ENCODE measurements around the gene SAC3D1.

The SAC3D1 gene

DNA sequence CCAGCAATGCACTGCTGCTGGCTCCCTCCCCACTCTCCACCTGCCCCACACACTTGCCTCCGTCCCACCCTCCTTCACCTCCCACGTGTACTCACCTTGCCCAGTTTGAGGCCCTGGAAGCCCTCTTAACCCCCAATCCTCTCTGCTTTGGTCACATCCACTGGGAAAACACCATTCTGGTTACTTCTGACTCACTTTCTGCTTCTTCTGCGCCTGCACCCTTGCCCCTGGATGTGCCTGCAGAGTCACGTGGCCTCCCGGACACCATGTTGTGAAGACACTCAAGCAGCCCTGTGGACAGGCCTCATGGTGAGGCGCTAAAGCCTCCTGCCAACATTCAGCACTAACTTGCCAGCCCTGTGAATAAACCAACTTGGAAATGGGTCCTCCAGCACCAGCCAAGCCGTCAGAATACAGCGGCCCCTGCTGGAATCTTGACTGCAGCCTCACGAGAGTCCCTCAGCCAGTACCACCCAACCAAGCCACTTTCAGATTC lies 20.0 kb downstream of the SAC3D1 start:
- no peak for DNase-seq

DNA sequence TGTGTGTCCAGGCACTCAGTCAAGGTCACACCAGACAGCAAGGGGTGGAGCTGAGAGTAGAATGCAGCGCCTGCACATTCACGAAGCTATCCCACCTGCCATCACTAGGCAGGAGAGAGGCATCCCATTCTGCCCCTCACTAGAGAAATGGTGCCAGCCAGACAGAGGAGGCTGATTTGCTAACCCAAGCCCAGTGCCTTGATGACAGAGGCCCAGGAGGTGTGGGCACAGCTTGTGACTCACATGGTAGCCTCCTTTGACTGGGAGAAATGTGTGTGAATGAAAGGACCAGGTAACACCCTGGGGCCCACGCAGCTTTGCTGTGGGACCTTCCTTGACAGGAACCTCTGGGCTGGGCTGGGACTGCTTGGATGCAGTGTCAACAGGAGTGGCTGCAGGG lies 22.5 kb downstream of the SAC3D1 start:
- no peak for DNase-seq

DNA sequence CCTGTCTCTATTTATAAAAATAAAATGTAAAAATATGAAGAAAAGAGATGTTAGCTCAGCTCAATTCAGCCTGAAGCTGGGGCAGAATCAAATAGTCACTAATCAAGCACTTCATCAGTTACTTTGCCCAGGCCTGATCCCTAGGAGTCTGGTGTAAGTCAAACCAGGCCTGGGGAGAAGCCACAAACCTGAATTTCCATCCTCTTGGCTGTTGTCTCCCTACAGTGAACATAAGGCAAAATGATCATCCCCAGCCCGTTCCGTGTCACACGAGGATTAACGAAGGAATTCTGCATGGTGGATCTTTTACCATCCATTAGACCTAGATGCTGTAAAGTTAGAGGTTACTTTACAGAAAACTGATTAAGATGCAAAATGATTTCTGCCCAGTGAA lies 23.8 kb downstream of the SAC3D1 start:
- DNase-seq = no peak

DNA sequence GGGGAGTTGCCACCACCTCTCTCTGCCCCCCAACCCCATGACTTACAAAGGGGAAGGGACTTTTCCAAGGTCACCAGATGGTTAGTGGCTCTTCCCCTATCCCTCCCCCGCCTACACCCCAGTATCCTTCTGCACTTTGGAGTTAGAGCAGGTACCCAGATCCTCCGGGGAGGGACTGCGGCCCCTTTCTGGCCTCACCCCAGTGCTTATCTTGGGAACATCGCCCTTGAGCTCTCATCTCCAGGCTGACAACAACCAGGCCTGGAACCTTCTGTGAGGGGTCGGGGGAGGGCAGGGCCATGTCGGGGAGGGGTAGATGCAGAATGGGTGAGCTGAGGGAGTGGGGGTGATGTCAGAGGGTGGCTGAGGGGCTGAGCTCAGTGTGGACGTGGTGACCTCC lies 24.8 kb downstream of the SAC3D1 start:
- no peak for DNase-seq

DNA sequence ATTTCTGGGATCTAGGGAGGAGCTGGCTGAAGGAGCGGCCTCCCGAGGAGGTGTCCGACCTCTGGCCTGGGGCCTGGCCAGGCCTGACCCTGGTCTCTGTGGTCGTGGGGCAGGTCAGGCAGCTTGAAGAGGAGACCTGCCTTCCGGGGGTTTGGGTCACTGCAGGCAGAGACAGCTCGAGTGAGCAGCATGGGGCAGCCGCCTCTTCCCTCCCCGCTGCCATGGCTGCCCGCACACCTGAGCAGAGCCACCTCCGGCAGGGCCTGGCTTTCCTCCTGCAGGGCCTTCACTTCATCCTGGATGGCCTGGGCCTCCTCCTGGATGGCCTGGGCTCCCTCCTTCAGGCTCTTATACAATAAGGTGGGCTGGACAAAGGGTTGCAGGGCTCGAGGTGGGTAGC lies 25.3 kb downstream of the SAC3D1 start:
- DNase-seq = no peak

DNA sequence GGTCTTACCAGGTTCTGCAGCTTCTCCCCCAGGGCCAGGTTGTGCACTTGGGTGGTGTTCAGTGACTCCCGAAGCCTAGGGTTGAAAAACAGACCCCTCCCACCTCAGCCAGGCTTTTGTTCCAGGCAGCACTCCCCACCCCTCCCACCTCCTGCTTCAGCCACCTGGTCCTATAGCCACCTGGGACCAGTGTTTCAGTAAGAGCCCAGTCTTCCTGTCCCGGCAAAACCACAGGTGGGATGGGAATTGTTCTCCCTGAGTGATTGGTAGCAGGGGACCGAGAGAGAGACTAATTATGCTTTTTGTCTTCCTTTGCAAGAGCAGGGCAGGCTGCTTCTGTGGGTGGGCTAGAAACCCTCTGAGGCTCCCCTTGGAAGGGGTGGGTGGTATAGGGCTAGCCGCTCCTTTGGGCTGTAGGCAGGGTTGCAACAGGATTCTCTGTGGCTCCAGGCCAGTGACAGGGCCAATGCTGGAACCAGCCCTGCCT lies 25.8 kb downstream of the SAC3D1 start:
- no peak for DNase-seq

DNA sequence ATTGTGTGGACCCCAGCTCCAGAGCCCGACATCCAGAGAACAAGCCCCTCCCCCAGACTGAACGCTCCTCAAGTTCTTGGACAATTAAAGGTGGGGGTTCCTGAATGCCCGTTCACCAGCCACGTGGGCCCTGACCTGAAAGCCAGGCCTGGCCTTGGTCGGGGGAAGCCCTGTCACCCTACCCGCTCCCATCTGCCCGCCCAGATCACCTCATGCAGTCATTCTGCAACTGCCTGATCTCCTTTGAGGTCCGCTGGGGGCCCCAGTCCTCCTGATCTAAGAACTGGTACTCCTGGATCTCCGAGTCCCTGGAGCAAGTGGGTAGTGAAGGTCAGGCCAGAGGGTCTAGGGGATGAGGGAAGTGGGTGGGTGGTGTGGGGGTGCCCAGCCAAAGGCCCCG lies 26.4 kb downstream of the SAC3D1 start:
- DNase-seq = no peak

DNA sequence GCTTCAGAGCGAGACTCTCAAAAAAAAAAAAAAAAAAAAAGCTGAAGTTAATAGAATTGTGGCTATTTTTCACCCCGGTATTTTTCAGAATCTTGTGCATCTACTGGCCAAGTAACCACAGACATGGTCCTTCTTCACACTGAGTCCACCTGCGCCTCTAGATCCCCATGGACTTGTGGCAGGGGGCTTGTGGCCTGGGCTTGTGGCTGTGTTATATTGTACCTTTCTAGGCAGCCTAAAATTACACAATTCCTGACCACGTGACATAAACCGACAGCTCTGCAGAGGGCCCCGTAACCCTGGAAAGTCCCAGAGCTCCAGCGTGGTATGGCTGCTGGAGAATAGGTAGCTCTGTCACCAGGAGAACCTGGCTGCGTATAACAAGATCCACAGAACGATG lies 28.2 kb downstream of the SAC3D1 start:
- DNase-seq = no peak

DNA sequence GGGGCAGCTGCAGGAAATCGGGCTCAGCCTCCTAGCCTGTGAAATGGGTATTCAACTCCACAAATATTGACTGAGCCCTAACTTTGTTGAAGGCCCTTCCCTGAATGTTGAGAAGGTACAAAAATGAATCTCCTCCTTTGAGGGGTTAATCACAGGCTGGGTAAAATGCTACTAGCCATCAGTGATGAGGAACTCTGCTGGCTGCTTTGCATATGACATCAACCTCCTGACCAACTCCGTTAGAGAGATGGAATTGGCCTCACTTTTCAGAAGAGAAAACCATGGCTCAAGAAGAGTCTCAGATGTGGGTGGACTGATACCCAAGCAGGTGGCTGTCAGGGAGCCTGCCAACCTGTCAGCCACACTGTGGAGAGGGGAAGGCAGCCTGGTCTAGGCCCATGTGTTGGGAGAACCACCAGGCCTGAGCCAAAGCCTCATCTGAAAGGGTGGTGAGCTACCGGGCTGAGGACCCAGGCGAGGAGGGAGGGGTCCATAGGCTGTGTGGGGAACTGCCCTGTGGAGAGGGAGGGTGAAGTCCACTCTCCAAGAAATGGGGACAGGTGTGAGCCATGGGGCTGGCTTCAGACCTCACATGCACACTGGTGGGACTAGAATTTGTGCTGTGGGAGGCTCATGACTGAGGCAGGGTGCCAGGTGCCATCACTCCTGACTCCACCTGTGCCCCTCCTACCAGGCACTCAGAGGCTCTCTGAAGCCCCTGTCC lies 31.1 kb downstream of the SAC3D1 start:
- no peak for DNase-seq

DNA sequence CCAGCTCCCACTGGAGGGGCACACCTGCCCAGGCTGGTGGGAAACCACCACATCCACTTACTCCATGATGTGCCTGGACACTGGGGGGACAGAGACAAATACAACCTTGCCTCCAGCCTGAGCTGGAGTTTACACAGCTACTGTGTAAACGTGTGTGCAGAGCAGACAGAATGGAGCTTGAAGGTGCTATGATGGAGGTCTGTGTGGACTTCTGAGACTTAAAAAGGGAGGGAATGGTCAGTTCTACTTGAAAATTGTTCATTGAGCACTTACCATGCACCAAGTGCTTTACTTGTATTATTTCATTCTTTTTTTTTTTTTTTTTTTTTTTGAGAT lies 31.6 kb downstream of the SAC3D1 start:
- no peak for DNase-seq

DNA sequence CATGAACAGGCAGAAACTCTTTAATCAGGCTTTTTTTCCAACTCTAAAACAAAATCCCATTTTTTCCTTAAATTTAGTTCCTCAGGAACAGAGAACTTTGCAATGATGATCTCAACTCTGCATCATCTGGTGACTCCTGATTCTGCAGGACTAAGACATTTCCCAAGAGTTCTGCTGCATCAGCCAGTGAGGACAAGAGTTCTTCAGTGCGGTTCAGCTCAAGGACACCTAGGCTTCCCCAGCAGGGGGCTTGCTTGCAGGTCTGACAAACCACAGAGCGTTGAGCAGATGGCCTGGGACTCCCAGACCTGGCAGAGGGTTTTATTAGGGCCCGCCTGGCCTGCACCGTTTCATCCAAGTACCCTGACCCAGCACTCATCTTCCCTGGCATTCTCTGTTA lies 36.4 kb downstream of the SAC3D1 start:
- DNase-seq = no peak

DNA sequence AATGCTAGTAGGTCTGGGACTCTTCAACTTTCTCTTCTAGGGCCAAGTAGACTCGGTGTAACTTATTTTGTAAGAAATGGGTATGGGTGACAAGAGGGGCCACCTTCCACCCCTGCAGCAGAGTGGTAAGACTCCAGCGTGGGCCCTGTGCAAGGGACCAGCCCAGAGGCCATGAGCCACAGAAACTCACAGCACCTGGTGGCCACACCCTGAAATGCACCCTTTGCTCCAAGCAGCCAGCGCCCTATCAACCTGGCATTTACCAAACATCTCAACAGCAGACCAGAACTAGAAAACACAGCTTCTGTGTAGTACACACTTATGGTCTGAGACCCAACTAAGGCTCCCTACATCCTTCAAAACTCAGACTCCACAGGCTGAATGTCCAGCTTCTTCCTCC lies 37.1 kb downstream of the SAC3D1 start:
- DNase-seq = peak; percentile 66

DNA sequence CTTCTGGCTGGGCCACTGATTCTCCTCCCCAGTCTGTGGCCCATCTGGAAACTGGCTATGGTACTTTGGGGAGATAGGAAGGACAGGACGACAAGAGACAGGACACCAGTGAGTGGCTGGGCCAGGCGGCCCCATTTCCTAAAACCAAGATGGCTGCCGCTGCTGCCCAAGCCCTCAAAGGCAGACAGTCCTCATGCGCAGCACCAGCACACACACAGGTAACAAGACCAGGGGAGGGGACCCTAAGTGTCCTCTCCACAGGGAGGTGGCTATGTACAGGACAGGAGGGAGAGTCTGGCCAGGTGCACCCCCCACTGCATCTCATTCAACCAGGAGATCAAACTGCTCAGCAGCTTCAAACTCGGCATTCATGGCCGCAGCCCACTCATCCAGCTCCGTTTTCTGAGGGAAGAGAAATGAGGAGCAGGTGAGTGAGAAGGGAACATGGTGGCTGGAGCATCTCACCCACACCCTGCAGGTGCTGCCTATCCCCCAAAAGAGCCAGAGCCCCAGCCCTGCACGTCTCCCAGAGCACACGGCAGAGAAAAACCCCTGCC lies 37.9 kb downstream of the SAC3D1 start:
- DNase-seq = no peak

DNA sequence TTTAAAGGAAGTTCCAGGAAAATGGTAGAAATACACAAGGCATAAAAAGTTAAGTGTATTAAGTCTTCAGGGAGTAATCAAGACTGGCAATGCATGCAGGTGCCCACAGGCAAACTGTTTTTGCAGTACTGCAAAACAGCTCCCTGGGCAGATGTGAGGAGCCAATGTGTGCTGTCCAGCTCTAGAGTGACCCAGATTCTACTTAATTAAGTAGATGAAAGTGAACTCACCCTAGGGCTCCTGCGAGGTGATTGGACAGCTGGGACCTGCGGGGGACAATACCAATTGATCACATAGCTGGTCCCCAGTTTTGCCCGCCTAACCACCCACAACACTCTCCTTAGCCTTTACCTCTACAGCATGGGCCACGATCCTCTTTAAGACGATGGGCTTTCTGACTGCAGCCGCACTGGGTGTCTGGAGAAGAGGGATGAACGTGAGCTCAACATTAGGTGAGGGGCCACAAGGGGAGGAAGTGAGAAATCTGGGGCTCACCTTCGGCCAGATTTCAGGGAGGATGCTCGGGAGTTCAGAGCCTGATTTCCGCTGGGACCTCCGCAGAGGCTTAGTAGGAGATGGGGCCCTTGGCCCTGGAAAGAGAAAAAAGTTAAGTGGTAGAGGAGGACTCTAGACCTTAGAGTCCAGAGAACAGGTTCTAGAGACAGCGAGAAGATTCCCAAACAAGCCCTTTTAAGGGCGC lies 42.3 kb downstream of the SAC3D1 start:
- DNase-seq = no peak

DNA sequence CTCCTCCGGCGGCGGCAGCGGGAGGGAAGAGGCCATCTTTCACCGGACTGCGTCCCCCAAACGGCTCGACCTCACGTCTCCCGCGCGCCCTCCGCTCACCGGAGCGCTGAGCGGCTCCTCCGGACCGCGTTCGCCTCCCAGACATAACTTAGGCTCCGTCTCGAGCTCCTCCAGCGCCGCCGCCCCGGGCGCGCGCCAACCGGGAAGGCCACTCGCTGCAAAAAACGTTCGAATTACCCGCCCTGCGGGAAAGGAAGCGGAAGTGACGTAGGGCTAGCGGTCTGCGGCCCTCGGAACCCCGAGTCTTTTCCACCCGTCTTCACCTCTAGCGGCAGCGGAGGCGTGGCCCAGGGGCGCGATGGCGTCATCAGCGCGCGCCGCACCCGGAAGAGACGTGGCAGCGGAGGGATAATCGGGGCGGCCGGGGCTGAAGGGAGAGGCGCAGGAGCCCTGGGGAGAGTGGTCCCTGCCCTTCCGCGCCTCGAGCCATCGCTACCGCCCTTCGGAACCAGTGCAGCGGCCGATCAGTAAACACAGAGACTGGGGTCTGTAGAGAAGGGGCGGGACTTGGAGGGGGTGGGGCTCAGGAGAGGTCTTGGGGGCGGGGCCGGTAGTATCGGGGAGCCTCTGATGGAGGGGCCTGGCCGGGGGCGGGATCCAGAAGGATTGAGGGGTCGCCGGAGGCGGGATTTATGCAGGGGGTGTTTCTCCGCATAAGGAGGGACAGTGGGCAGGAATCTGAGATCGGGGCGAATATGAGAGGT lies 43.0 kb downstream of the SAC3D1 start, which contains the start of the genes CDCA5 and ZFPL1:
CDCA5 (minus strand) TSS at position 207 of the 764 bp plus-strand sequence; CDS start at position 145, 62 bp downstream.
ZFPL1 (plus strand) TSS at position 389 of the 764 bp plus-strand sequence. CDS start 477 bp downstream, outside the sequence.
- peak; percentile 92 for DNase-seq

DNA sequence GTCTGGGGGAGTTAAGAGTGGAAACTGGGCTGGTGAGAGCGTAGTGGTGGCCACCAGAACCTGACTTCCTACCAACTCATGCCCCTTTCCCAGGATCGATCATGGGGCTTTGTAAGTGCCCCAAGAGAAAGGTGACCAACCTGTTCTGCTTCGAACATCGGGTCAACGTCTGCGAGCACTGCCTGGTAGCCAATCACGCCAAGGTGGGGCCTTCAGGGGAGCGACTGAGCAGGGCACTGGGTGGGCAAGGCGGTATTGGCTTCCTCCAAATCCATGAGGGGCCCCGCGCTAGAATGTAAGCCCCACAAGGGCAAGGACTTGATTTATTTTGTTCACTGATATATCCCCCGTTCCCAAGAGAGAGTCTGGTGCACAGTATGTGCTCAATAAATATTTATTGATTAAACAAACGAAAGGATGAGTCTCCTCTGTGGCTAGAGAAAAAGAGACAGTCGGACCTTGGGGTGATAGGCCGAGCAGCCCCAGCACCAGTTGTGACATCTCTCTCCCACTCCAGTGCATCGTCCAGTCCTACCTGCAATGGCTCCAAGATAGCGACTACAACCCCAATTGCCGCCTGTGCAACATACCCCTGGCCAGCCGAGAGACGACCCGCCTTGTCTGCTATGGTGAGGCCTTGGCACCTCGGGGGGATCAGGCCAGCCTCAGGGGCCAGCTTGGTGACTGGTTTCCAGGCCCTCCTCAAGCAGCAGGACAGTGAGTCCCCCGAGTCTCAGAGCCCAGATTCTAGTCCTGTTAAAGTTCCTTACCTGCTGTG lies 43.8 kb downstream of the SAC3D1 start:
- no peak for DNase-seq

DNA sequence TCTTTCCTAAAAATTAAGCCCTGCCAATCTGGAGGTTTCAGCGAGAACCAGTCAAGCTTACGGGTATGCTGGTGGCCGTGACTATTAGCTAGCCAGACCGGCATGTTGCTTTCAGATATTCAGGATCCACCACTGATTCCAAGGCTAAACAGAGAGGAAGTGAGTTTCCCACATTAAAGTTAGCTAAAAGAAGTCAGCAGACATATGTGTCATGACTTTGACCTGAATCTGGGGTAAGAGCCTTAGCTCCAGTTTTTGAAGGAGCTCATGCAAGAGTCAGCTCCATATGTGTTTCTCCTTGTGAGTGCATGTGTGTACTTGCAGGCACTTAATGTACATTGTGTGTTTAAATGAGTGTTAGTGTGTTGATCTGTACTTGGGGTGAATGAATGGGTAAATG lies 44.4 kb downstream of the SAC3D1 start:
- no peak for DNase-seq

DNA sequence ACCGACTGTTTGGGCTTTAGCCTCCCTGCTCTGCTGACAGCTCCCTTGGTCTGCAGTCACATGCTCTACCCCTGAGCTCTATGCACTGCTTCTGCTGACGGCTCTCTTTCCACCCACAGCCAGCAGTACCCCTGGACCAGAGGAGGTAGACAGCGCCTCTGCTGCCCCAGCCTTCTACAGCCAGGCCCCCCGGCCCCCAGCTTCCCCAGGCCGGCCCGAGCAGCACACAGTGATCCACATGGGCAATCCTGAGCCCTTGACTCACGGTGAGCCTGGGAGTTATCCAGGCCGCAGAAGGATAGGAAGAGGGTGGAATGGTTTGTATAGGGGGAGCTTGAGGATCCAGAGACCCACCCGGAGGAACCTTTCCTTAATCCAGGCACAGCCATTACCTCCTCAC lies 45.8 kb downstream of the SAC3D1 start:
- DNase-seq = no peak

DNA sequence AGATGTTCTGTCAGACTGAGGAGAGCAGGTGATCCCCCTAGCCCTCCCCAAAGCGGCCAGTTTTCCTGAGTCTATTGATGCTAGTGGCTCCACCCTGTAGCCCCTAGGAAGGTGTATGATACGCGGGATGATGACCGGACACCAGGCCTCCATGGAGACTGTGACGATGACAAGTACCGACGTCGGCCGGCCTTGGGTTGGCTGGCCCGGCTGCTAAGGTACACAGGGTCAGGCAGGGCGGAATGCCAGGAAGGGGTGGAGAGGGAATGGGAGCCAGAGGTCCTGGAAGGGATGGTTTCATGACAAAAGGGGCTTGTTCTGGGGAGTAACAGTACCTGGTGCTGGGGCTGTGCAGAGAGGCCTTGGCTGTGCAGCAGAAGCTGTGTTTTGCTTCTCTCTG lies 46.2 kb downstream of the SAC3D1 start:
- DNase-seq = no peak

DNA sequence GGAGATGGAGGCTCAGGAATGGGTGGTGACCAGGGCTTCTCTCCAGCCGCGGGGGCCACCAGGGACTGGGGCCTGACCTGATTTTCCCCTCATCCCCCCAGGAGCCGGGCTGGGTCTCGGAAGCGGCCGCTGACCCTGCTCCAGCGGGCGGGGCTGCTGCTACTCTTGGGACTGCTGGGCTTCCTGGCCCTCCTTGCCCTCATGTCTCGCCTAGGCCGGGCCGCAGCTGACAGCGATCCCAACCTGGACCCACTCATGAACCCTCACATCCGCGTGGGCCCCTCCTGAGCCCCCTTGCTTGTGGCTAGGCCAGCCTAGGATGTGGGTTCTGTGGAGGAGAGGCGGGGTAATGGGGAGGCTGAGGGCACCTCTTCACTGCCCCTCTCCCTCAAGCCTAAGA lies 46.8 kb downstream of the SAC3D1 start:
- no peak for DNase-seq

DNA sequence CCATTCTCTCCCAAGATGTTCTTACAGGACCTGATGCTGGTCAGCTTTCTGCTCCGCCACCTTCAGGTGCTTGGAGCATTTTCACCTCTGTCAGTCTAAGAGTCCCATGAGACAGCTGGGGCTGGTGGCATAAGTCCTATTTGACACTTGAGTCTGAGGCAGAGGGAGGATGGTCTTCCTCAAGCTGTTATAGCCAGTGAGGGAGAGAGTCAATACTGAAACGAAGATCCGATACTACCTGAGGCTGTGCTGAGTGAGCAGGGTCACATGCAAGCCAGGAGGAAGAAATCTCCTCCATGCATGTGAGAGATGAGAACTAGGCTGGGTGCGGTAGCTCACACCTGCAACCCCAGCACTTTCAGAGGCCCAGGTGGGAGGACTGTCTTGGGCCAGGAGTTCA lies 48.6 kb downstream of the SAC3D1 start:
- no peak for DNase-seq

DNA sequence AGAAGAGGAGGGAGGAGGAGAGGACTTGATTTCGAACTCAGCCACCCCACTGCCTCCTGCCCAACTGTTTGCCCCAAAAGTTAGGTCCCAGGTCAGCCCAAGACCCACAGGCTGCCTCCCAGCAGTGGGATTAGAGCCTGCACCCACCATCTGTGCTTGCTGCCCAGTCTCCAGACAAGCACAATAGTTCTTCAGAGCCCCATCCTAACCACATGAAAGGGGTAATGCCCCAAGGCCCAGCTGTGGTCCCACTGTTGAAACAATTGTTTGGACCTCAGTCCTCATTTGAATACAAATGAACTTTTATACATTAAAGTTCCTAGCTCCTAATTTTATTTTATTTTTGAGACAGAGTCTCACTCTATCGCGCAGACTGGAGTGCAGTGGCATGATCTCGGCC lies 49.6 kb downstream of the SAC3D1 start:
- no peak for DNase-seq
